Prostate gland (tissue), 2 donors: Measurements from ENCODE around the gene AIFM1. TPM values are rescaled to one million over a fixed set of nuclear protein-coding genes. Genes with fewer than 3 reads are reported as not detected.

Experiments used
- DNase-seq: peaks from one replicate; pipeline ENCODE4 v3.0.0-alpha.2; 2019; ENCODE audit warnings: low spot score
- H3K27ac ChIP-seq, 2 donors: fragments of 200-600 bp; sonication (generic); 2 replicates each; pipeline ENCODE4 v1.5.1; 2017 to 2019
- H3K27me3 ChIP-seq: fragments of 200-600 bp; sonication (generic); replicated peaks from 2 replicates; pipeline ENCODE4 v1.5.1; 2019; ENCODE audit not compliant: insufficient read depth
- H3K36me3 ChIP-seq, 2 donors: fragments of 200-600 bp; sonication (generic); 1 replicate in 1 of 2; 2 replicates in 1 of 2; pipeline versions ENCODE4 v1.5.1 to v1.8.1; 2017 to 2019
- H3K4me1 ChIP-seq: fragments of 200-600 bp; sonication (generic); replicated peaks from 2 replicates; pipeline ENCODE4 v1.5.1; 2019
- H3K4me3 ChIP-seq, 2 donors: fragments of 200-600 bp; sonication (generic); 2 replicates each; pipeline ENCODE4 v1.5.1; 2017 to 2019
- H3K9me3 ChIP-seq: fragments of 200-600 bp; sonication (generic); 2 replicates; pipeline ENCODE4 v1.5.1; 2017
- CTCF ChIP-seq, 4 experiments: fragments of 200-600 bp in 2 of 4; fragments of 450-650 bp in 2 of 4; sonication (generic) in 2 of 4; IDR thresholded peaks; 1 replicate in 3 of 4; 2 replicates in 1 of 4; pipeline ENCODE4 v1.5.1; 2016 to 2019; ENCODE audit warnings: antibody characterized with exemption in 4 of 4, mild to moderate bottlenecking in 2 of 4, moderate library complexity in 2 of 4
- POLR2A ChIP-seq: fragments of 450-650 bp; IDR thresholded peaks from one replicate; pipeline ENCODE4 v1.6.1; 2016; ENCODE audit warnings: antibody characterized with exemption, mild to moderate bottlenecking
- POLR2AphosphoS5 ChIP-seq: sonication (generic); formaldehyde crosslinking; IDR thresholded peaks from one replicate; pipeline ENCODE4 v1.6.1; 2017; ENCODE audit warnings: antibody characterized with exemption
- WGBS: methylation state at CpG from one replicate; pipeline ENCODE4 v1.1.5; 2018; 5-methylcytosine and 5-hydroxymethylcytosine counted together
- intact Hi-C: fragments of 100-400 bp; cut with DNase I; formaldehyde crosslinking; loops from one replicate; pipeline ENCODE4 v1.14.2; 2022
- total RNA-seq, 2 donors: library from RNA; depleted of rRNA; stranded (reverse); fragments of >200 nt; gene quantifications; one replicate each; pipeline ENCODE4 v1.1.0, GENCODE V29; 2016

AIFM1 gene
- total RNA-seq, 2 donors from 2014 or later: 21.8 to 32.2 TPM

DNA sequence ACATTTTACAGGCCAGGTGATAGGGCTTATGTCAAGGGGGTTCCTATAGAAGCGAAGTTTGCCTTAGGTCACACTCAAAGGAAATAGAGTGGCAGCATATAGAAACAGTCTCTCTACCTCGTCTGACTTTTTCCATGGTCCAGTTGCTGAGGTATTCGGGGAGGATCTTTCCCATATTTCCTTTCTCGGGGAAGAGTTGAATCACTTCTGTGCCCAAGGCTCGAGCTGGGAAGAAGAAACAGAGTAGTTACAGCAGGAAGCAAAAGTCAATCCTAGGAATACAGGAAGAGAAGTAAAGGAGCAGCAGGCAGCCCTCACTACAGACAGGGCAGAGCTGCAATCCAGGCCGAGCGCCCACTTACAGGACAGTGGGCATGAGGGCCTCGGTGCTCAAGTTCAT, 28.7 kb downstream of the AIFM1 start:
- H3K27ac ChIP-seq: no peak overlapping the region
- H3K9me3 ChIP-seq: no peaks in the 10 kb centered on the region
- no peaks in the 10 kb centered on the region for H3K27me3 ChIP-seq
- intact Hi-C loops: no loop called here
- 96% methylated on average over 8 of the region's 8 CpGs for WGBS
- H3K36me3 ChIP-seq: no peaks in the 10 kb centered on the region
- DNase-seq: no peak
- TF ChIP-seq CTCF (IDR thresholded peaks at IDR 0.05) (no peak), POLR2AphosphoS5 (no peak), POLR2A (no peak)
- no peak overlapping the region for H3K4me3 ChIP-seq
- H3K4me1 ChIP-seq: no peaks in the 10 kb centered on the region

- 86% methylated on average over 5 of the region's 5 CpGs for WGBS
These were observed 29.1 kb downstream of the AIFM1 start for GRCh38 chrX:130136496-130136895.

GRCh38 chrX:130130990-130131389, 34.7 kb downstream of the AIFM1 start:
- Histone ChIP-seq H3K36me3 (no peaks in the 10 kb centered on the region), H3K27me3 (no peaks in the 10 kb centered on the region), H3K9me3 (no peaks in the 10 kb centered on the region), H3K27ac (no peak overlapping the region), H3K4me1 (no peaks in the 10 kb centered on the region), H3K4me3 (no peak overlapping the region)
- TF ChIP-seq POLR2AphosphoS5 (no peak), POLR2A (no peak), CTCF (IDR thresholded peaks at IDR 0.05) (no peak)
- WGBS: 98% methylated on average over 5 of the region's 5 CpGs
- no peak for DNase-seq
- intact Hi-C loops: no loop called here

More at GRCh38 chrX:130136496-130136895, 29.1 kb downstream of the AIFM1 start:
- TF ChIP-seq CTCF (IDR thresholded peaks at IDR 0.05) (no peak), POLR2A (no peak), POLR2AphosphoS5 (no peak)
- no peaks in the 10 kb centered on the region for H3K27me3 ChIP-seq
- no peak for DNase-seq
- no peak overlapping the region for H3K4me3 ChIP-seq
- intact Hi-C loops: no loop called here
- H3K4me1 ChIP-seq: no peaks in the 10 kb centered on the region
- H3K27ac ChIP-seq: no peak overlapping the region
- no peaks in the 10 kb centered on the region for H3K36me3 ChIP-seq
- no peaks in the 10 kb centered on the region for H3K9me3 ChIP-seq

GRCh38 chrX:130125091-130125874, 40.4 kb downstream of the AIFM1 start:
- peak; percentile 57 for DNase-seq
- no peak overlapping the region for H3K4me3 ChIP-seq
- intact Hi-C loops: no loop called here

More at GRCh38 chrX:130125091-130125874, 40.4 kb downstream of the AIFM1 start:
- no peak for TF ChIP-seq CTCF (IDR thresholded peaks at IDR 0.05)
- TF ChIP-seq POLR2AphosphoS5: peak; percentile 58
- Histone ChIP-seq H3K27ac (peak overlapping the region; percentile 39 to 50), H3K9me3 (no peaks in the 10 kb centered on the region), H3K36me3 (no peaks in the 10 kb centered on the region), H3K4me1 (no peaks in the 10 kb centered on the region), H3K27me3 (no peaks in the 10 kb centered on the region)
- 54% methylated on average over 9 of the region's 13 CpGs for WGBS
